HG03460 (cell line): ENCODE results near the gene RBBP8.
"Not testable (repeated sequence)": the region's sequence is repeated elsewhere in the genome, so short reads cannot be mapped to it uniquely, and the experiment has no call there.

Experiments
- ATAC-seq: cut with Tn5 transposase; IDR thresholded peaks from one replicate; pipeline ENCODE4 v1.9.1; 2021; ENCODE audit not compliant: unreplicated experiment

The RBBP8 gene

DNA sequence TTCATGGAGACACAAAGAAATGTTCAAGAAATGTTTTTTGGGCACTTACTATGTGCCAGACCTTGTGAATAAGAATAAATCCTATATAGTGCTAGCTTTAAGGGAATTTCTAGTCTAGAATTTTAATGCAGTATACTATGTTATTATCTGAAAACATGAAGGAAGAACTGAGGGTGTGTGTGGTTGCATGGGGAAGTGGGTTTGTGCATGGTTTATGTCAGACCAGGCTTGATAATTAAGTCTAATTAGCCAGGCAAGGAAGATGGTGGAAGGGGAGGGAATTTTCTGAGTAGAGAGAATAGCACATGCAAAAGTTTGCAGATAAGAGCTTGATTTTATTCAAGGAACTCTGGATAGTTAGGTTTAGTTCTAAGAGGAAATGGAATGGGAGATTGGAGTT is 6.5 kb downstream of the RBBP8 start:
- ATAC-seq = no peak

DNA sequence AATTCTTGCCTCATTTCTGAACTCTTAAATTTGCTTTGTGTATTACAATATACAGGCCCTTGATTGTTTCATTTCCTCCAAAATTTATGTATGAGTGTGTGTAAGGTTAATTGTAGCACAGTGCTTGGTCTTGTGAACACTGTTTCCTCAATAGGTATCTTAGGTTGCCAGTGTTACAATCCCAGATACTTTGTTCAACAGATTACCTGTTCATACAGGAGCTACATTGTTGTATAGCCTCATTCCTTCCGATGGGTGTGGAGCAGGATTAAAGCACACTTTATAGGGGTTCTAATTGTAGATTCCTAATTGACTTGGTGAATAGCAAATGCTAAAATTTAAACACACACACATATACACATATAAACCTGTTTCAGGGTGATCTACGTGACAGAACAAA is 10.7 kb downstream of the RBBP8 start:
- ATAC-seq = no peak

DNA sequence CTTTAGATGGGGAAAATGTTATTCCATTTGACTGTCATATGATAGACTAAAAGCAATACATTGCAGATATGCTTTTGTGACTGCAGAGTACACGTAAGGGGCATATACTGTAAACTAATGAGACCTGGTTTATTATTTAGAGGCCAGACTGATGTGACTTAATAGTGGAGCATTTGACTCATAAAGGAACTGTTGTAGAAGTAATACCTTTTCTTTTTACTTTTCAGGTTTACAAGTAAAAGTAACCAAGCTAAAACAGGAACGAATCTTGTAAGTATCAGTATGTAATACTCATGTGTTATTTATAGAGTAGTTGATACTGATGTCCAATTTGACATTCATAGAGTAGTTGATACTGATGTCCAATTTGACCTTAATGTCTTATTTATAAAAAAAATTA is 13.1 kb downstream of the RBBP8 start:
- ATAC-seq = no peak

- ATAC-seq = no peak
Measured at GRCh38 chr18:22946846-22947245, 13.7 kb downstream of the RBBP8 start.

DNA sequence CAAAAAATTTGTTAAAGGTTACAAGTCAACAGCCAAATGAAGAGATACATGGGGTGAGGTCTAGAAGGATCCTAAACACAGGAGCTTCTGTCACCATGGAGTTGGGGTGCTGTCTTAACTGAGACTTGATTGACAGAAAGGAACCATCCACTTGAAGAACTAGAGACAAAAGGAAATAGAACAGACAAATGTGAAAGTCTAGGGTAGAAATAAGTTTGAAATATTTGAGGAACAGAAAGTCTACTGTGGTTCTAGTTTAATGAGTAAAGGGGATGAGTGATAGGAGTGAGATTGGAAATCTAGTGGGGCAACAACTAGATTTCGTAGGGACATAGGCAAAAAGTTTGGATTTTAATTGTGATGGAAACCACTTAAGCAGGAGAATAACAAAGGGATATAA is 18.7 kb downstream of the RBBP8 start:
- ATAC-seq = no peak

DNA sequence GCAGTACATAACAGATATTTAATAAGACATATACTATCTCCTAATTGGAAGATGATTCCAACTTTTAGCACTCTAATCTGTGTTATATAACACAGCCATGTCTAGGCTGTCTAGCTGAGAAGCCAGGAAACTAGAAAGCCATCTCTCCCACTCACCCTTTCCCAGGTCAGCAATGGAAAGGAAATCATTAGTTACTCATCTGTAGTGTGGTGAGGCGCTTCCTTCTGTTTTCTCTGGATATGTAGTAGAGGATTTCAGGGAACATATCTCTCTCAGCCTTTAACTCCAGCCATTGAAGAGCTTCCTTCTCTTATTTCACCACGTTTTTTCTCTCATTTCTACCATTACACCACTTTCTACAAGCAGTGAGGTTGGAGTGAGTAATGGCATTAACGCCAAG is 19.4 kb downstream of the RBBP8 start:
- no peak for ATAC-seq

DNA sequence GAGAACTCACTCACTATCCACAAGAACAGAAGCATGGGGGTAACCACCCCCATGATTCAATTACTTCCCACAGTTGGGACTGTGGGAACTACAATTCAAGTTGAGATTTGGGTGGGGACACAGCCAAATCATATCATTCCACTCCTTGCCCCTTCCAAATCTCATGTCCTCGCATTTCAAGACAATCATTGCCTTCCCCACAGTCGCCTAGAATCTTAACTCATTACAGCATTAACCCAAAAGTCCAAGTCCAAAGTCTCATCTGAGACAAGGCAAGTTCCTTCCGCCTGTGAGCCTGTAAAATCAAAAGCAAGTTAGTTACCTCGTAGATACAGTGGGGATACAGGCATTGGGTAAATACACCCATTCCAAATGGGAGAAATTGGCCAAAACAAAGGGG is 20.9 kb downstream of the RBBP8 start:
- not testable (repeated sequence) for ATAC-seq

DNA sequence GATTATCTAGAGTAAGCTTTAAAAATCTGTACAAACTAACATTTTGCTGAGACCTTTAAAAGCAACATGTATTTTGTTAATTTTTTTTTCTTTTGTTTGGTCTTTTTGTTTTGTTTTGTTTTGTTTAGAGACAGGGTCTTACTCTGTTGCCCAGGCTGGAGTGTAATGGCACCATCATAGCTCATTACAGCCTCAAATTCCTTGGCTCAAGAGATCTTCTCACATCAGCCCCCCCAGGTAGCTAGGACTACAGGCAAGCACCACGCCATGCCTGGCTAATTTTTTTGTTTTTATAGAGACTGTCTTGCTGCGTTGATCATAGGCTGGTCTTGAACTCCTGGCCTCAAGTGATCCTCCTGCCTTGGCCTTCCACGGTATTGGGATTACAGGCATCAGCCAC is 23.1 kb downstream of the RBBP8 start:
- ATAC-seq = no peak

- ATAC-seq = no peak
Measured at GRCh38 chr18:22961156-22961555, 28.0 kb downstream of the RBBP8 start.

- ATAC-seq = no peak
Measured at GRCh38 chr18:22962004-22962403, 28.9 kb downstream of the RBBP8 start.

- no peak for ATAC-seq
Measured at GRCh38 chr18:22964116-22964515, 31.0 kb downstream of the RBBP8 start.

DNA sequence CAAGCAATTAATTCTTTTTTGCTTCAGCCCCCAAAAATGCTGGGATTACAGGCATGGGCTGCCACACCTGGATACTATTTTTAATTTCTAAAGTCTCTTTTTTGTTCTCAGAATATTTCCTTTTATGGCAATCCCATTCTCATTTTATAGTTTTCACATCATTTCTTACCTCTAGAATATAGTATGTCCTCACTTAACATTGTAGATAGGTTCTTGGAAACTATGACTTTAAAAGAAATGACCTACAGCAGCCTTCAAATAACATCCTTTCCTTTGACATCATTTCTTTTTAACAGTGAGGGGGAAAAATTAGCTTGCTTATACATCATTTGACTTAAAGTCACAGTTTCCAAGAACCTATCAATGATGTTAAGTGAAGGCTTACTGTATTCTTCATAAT is 31.6 kb downstream of the RBBP8 start:
- ATAC-seq = no peak

GRCh38 chr18:22971038-22971437 is 37.9 kb downstream of the RBBP8 start:
- ATAC-seq = no peak

DNA sequence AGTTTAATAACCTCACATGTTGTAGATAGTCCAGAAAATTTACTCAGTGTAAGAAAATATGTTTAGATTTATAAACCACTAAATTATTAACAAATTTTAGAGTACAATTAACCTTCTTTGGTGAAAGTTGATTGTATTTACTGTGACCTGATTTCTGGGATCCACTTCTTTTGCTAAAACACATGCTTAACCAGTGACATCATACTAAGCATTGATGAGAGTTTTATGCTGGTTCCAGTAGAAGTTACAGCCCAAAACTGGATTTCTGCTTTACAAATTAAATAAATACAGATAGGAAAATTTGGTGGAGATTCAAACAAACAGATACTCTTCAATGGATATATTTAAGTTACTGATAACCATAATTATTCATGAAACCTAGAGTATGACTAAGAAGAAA is 40.9 kb downstream of the RBBP8 start:
- ATAC-seq = no peak

DNA sequence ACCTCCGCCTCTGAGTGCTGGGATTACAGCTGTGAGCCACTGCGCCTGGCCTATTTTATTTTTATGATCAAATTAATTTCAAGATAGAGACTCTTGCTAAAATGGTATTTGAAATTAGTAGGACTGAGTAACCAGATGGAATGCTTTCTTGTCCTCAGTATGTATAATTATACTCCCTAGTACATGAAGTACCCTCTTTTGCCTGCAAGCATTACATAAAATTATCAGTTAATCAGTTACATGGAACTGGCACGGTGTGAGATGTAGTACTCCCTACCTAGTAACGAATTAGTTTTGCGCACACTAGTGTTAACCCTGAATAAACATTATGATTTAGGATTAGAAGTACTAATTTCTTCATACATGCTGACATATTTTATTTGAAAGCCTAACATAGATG is 41.6 kb downstream of the RBBP8 start:
- ATAC-seq = no peak

DNA sequence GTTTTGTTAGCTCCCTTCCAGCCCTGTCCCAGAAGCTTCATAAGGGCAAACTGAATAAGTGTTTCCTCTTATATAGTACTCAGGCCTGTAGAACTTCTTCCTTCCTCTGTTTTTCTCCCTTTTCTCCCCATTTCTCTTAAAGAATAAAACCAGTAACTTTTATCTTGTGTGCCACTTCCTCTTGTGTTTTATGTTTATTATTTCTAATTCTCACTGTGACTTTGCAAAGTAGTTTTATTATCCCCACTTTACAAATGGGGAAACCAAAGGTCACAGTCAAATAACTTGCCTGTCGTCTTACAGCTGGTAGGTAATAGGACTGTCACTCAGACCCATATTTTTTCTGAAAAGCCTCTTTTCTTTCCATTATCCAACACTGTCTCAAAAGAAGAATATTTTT is 42.4 kb downstream of the RBBP8 start:
- no peak for ATAC-seq

GRCh38 chr18:22977847-22978701 is 44.9 kb downstream of the RBBP8 start:
- ATAC-seq = peak; percentile 52

- no peak for ATAC-seq
Measured at GRCh38 chr18:22980394-22980793, 47.3 kb downstream of the RBBP8 start.

GRCh38 chr18:22981274-22982133 is 48.4 kb downstream of the RBBP8 start:
- no peak for ATAC-seq

DNA sequence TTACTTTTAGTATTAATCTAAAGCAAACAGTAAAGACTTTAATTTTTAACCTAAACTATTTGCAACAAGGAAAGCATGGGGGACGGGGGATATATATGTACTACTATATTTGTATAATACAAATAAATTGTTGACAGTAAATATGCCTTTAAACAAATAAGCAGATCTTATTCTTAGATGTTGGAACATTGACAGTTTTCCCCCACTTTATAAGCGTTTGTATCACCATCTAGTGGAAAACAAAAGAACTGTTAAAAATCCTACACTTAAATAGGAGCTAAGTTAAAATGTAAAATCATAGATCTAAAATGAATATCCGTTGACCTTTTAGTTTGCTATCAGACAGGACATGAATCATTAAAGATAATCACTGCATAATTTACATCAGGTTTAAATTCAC is 50.0 kb downstream of the RBBP8 start:
- ATAC-seq = no peak

DNA sequence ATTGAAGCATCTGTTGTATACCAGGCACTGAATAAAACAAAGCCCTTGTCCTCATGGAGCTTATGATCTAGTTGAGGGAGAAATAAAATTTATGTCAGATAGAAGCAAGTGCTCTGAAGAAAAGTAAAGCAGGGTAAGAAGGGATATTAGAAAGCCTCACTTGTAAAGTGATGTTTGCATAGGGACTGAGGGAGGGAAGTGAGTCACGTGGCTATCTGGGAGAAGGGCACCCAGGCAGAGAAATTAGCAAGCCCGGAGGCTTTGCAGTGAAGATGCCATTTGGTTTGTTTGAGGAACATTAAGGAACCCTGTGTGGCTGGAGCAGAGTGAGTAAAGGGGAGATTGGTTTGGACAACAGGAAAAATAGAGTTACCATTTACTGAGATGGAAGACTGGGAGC is 52.1 kb downstream of the RBBP8 start:
- ATAC-seq = no peak

GRCh38 chr18:22987547-22988189 is 54.5 kb downstream of the RBBP8 start:
- no peak for ATAC-seq
